ENCODE measurements around the gene SPRY4. TPM values are rescaled to one million over a fixed set of nuclear protein-coding genes. Genes with fewer than 3 reads are reported as not detected.

Gene SPRY4
- total and polyA plus RNA-seq, 4 donors: 16.7 to 33.9 (median 23.2) TPM

DNA sequence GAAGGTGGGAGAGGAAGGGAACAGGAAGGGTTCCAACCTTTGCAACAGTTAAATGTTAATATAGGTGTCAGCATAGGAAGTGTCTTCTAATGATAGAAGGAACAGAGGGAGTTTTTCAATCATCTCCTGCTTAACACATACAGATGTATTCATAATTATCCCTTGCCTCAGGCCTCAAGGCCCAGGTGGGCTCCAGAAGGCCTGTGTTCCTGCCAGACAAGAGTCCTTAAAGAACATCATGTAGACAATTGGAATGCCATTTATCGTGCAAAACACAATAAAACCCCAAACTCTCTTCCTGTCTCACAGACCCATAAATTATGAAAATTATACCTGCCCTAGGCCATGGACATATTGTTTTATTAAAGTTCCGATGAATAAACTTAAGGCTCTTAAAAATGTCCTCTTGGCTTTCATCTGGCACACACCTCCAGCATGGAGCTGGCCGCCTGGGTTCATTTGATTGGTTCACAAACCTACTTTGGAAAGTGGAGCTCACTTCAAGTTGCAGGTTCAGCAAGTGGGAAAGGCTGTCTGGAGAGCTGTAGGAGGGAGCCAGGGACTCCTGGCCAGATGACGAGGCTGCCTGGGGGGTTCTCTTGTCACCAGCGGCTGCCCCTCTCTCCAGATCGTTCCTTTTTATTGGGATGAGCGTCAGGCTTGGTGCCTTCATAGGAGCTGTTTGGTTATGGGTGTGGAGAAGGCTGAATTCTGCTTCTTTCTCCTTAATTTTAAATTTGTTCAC lies 17.5 kb downstream of the SPRY4 start:
- Histone ChIP-seq H3K9me3 (ENCODE audit: control insufficient read depth in 4 of 4, insufficient read depth in 3 of 4, low read length in 3 of 4) (no peaks in the 10 kb centered on the region), H3K27me3 (ENCODE audit: control insufficient read depth in 3 of 3, insufficient read depth in 3 of 3, low read length in 2 of 3) (no peaks in the 10 kb centered on the region), H3K4me1 (ENCODE audit: control insufficient read depth in 5 of 5, insufficient read depth in 5 of 5, low read length in 5 of 5) (peaks cover 0 to 15% (median 7%) of the 10 kb centered on the region in 5 donors), H3K4me3 (no peak overlapping the region), H3K27ac (ENCODE audit: low read depth in 1 of 2, low read length in 1 of 2) (no peak overlapping the region), H3K9ac (ENCODE audit: insufficient read depth in 1 of 2, low read length in 2 of 2) (no peak overlapping the region), H3K36me3 (ENCODE audit: control insufficient read depth in 4 of 4, insufficient read depth in 4 of 4, low read length in 4 of 4) (peaks cover 0 to 20% (median 9%) of the 10 kb centered on the region in 4 donors)
- DNase-seq: no peak
- 87 to 92% methylated on average over 7 of the region's 7 CpGs for WGBS, 2 donors
- TF ChIP-seq, protein P1, sequence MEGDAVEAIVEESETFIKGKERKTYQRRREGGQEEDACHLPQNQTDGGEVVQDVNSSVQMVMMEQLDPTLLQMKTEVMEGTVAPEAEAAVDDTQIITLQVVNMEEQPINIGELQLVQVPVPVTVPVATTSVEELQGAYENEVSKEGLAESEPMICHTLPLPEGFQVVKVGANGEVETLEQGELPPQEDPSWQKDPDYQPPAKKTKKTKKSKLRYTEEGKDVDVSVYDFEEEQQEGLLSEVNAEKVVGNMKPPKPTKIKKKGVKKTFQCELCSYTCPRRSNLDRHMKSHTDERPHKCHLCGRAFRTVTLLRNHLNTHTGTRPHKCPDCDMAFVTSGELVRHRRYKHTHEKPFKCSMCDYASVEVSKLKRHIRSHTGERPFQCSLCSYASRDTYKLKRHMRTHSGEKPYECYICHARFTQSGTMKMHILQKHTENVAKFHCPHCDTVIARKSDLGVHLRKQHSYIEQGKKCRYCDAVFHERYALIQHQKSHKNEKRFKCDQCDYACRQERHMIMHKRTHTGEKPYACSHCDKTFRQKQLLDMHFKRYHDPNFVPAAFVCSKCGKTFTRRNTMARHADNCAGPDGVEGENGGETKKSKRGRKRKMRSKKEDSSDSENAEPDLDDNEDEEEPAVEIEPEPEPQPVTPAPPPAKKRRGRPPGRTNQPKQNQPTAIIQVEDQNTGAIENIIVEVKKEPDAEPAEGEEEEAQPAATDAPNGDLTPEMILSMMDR (IDR thresholded peaks at IDR 0.05; ENCODE audit: control extremely low read depth, extremely low read depth): no peak
- ATAC-seq (ENCODE audit: insufficient read depth, low FRiP score): no peak

DNA sequence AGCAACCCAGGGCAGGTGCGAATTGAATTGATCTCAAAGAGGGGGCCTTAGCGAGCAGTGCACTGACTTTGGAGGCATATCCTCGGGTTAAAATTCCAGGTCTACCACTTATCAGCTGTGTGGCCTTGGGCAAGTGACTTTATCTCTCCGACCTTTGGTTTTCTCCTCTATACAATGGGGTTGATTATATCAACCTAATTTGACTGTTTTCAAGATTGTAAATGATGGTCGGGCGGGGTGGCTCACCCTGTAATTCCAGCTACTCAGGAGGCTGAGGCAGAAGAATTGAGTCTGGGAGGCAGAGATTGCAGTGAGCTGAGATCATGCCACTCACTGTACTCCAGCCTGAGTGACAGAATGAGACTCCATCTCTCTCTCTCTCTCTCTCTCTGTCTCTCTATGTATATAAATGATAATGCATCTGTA lies 18.7 kb downstream of the SPRY4 start:
- H3K4me1 ChIP-seq (ENCODE audit: control insufficient read depth in 5 of 5, insufficient read depth in 5 of 5, low read length in 5 of 5): peaks cover 0 to 5% (median 0%) of the 10 kb centered on the region in 5 donors
- 76 to 85% methylated on average over 6 of the region's 6 CpGs for WGBS, 2 donors
- H3K4me3 ChIP-seq: no peak overlapping the region
- TF ChIP-seq, protein P1 (IDR thresholded peaks at IDR 0.05; ENCODE audit: control extremely low read depth, extremely low read depth): no peak
- no peak overlapping the region for H3K9ac ChIP-seq (ENCODE audit: insufficient read depth in 1 of 2, low read length in 2 of 2)
- no peak for ATAC-seq (ENCODE audit: insufficient read depth, low FRiP score)
- no peaks in the 10 kb centered on the region for H3K9me3 ChIP-seq (ENCODE audit: control insufficient read depth in 4 of 4, insufficient read depth in 3 of 4, low read length in 3 of 4)
- H3K27ac ChIP-seq (ENCODE audit: low read depth in 1 of 2, low read length in 1 of 2): no peak overlapping the region
- H3K36me3 ChIP-seq (ENCODE audit: control insufficient read depth in 4 of 4, insufficient read depth in 4 of 4, low read length in 4 of 4): peaks cover 0 to 12% (median 3%) of the 10 kb centered on the region in 4 donors
- no peaks in the 10 kb centered on the region for H3K27me3 ChIP-seq (ENCODE audit: control insufficient read depth in 3 of 3, insufficient read depth in 3 of 3, low read length in 2 of 3)
- DNase-seq: no peak

DNA sequence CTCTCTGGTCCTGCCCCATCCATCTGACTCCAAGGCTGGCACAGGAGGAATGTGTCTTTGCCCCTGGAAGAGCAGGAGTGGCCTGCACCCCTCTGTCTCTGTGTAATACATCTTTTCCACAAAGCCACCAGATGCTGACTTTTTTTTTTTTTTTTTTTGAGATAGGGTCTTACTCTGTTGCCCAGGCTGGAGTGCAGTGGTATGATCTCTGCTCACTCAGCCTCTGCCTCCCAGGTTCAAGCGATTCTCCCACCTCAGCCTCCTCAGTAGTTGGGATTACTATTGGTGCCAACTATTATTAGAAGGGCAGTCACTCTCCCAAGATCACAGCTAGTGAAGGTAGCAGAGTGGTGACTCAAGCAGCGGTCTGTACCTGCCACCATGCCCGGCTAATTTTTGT lies 19.6 kb downstream of the SPRY4 start:
- no peaks in the 10 kb centered on the region for H3K27me3 ChIP-seq (ENCODE audit: control insufficient read depth in 3 of 3, insufficient read depth in 3 of 3, low read length in 2 of 3)
- H3K4me3 ChIP-seq: no peak overlapping the region
- H3K4me1 ChIP-seq (ENCODE audit: control insufficient read depth in 5 of 5, insufficient read depth in 5 of 5, low read length in 5 of 5): peaks cover 0 to 5% (median 0%) of the 10 kb centered on the region in 5 donors
- TF ChIP-seq, protein P1 (IDR thresholded peaks at IDR 0.05; ENCODE audit: control extremely low read depth, extremely low read depth): no peak
- H3K27ac ChIP-seq (ENCODE audit: low read depth in 1 of 2, low read length in 1 of 2): no peak overlapping the region
- H3K36me3 ChIP-seq (ENCODE audit: control insufficient read depth in 4 of 4, insufficient read depth in 4 of 4, low read length in 4 of 4): peaks cover 0 to 6% (median 3%) of the 10 kb centered on the region in 4 donors
- H3K9me3 ChIP-seq (ENCODE audit: control insufficient read depth in 4 of 4, insufficient read depth in 3 of 4, low read length in 3 of 4): no peaks in the 10 kb centered on the region
- 94 to 96% methylated on average over 3 of the region's 3 CpGs for WGBS, 2 donors
- H3K9ac ChIP-seq (ENCODE audit: insufficient read depth in 1 of 2, low read length in 2 of 2): no peak overlapping the region
- DNase-seq (no peak), ATAC-seq (ENCODE audit: insufficient read depth, low FRiP score) (no peak)
